GM18498 (cell line): ENCODE results near the gene CSGALNACT2.
"Not testable (repeated sequence)": the region's sequence is repeated elsewhere in the genome, so short reads cannot be mapped to it uniquely, and the experiment has no call there.

Experiments
- ATAC-seq: cut with Tn5 transposase; IDR thresholded peaks from one replicate; pipeline ENCODE4 v1.9.1; 2021; ENCODE audit warnings: mild to moderate bottlenecking, moderate library complexity; ENCODE audit not compliant: unreplicated experiment

The CSGALNACT2 gene, protein sequence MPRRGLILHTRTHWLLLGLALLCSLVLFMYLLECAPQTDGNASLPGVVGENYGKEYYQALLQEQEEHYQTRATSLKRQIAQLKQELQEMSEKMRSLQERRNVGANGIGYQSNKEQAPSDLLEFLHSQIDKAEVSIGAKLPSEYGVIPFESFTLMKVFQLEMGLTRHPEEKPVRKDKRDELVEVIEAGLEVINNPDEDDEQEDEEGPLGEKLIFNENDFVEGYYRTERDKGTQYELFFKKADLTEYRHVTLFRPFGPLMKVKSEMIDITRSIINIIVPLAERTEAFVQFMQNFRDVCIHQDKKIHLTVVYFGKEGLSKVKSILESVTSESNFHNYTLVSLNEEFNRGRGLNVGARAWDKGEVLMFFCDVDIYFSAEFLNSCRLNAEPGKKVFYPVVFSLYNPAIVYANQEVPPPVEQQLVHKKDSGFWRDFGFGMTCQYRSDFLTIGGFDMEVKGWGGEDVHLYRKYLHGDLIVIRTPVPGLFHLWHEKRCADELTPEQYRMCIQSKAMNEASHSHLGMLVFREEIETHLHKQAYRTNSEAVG

DNA sequence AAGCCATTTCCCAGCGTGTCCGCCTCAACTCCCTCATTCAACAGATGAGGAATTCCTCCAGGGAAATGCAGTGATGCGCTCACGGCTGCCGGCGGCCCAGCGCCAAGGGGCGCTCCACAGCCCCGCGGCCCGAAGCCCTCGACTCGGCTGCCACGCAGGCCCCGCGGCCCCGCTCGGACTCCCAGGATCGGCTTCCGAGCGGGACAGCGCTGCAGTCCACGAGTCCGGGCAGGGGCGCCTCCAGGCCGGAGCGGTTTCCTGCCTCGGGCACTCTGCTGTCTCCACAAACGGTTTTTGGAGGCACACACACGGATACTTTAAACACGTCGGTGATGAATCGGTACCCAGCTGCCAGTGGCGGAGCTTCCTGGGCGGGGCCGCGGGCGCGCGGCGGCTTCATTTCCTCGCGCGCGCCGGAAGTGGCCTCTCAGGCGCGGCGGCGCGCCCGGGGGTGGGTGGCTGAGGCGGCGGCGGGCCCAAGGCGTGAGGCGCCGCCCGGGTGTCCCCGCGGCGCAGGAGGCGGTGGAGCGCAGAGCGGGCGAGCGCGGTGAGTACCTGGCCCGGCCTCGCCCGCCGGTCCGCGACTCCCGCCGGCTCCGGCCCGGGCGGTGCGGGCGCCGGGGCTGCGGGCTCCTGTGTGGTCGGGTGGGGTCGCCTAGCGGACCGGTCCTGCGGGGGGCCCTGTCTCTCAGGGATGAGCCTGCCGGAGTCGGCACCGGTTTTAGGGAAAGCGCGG is at the start of gene CSGALNACT2:
TSS of gene CSGALNACT2 (plus strand) at position 425 of the 736 bp plus-strand sequence. CDS start 16,705 bp downstream, outside the sequence.
- ATAC-seq: peak; percentile 76

DNA sequence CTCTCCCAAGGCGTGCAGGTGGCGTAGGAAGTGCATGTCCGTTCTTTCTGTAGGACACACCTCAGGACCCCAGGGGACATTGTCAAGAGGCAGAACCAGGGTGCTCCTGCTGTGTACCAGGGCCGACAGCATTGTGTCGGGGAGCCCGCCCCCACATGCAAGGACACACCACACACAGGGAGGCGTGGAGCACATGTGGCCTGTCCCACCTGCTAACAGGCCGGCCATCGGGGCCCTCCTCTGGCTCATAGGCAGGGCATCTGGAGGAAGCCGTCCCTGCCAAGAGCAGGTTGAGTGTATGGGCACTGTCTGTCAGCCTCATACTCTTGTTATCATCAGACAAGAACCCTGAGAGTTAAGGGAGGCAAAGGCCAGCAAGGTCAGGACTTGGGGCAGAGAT is 48.7 kb upstream of the CSGALNACT2 start:
- ATAC-seq: no peak

DNA sequence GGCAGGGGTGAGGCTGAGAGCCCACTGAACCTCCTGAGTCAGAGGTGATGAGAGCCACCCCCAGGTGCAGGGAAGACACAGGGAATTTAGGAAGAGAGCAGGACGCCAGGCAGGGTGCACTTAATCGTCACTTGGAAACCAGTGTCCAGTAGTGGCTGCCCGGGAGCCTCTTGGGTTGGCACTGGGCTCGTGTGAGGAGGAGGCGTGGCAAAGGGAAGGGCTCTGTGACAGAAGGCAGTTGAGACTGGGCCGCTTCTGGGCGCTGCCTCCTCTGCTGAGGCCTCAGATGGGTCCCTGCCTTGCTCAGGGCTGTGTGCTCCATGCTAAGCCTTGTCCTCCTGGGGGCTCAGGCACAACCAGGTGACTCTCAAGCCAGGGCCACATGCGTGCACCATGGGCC is 48.1 kb upstream of the CSGALNACT2 start:
- ATAC-seq: no peak

DNA sequence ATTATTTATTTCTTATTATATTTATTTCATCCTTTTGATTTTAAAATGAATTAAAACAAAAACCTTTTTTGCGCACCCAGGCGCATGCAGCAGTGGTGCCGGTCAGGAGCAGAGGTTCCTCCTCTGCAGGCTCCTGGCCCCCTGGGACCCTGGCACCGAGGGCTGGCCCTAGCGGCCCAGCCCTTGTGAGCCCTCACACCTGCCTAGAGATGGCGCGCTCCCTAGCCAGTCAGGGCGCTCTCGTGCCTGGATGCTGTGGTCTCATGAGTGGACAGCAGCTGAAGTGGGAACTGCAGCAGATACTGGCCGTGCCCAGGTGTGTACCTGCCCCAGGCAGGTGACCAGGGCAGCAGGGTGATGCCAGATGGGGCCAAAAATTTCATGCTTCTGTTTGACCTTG is 47.6 kb upstream of the CSGALNACT2 start:
- no peak for ATAC-seq

DNA sequence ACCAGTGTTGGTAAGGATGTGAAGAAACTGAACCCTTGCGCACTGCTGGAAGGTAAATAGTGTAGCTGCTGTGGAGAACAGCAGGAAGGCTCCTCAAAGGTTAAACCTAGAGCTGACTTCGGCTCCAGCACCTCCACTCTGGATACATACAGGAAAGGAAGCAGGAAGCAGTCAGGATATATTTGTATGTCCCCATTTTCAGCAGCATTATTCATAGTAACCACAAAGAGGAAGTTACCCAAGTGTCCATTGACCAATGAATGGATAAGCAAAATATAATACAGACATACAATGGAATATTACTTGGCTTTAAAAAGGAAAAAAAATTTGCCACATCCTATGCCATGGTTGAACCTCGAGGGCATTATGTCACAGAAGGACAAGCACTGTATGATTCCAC is 46.4 kb upstream of the CSGALNACT2 start:
- no peak for ATAC-seq

DNA sequence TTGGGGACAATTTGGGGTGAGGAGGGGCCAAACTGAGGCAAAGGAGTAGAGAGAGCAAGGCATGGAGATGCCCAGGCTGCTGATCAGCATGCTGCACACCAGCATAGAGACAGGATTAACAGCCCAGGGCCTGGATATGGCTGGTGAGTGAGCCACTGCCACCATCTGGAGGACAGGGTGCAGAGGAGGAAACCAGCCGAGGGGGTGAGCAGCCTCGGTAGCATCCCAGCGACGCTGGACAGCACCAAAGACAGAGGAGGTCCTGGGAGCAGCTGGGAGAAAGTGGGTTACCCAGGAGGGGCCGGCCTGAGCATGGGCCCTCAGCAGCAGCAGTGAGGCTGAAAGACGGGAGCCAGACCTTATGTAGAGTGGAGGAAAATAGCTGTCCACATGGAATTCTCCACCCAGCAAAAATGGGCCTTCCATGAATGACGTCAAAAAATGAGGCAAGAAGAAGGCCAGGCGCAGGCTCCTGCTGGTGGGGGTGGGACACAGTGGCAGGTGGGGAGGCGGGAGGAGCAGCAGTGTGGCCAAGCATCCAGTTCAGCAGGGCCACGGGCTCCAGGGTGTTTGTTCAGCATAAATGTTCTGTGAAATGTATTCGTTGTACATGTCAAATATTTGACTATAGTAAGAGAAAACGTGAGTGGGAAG is 44.7 kb upstream of the CSGALNACT2 start:
- no peak for ATAC-seq

DNA sequence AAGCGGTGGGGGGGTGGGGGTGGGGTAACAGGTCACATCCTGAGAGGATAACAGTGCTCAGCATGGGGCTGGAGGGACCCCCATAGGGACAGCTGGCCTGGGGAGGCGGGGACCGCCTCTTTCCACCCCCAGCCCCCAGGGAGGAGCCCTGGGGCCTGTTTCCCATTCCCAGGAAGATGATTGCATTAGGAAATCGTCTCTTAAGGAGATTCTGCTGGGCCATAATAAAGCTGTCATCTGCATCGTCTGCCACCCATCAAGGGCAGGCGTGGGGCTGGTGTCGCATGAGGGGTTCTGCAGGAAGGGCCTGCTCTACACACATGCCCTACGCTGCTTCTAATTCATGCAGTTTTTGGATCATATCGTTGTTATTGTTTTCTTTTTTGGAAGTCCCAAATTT is 44.2 kb upstream of the CSGALNACT2 start:
- no peak for ATAC-seq

DNA sequence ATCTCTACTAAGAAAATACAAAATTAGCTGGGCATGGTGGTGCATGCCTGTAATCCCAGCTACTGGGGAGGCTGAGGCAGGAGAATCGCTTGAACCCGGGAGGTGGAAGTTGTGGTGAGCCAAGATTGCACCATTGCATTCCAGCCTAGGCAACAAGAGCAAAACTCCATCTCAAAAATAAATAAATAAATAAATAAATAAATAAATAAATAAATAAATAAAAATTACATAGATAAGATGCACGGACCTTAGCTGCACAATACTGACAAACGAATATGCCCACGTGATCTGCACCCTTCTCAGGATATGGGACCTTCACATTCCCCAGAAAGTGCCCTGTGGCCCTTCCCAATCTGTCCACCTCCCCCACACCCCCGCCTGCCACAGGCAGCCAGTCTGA is 38.9 kb upstream of the CSGALNACT2 start:
- not testable (repeated sequence) for ATAC-seq

DNA sequence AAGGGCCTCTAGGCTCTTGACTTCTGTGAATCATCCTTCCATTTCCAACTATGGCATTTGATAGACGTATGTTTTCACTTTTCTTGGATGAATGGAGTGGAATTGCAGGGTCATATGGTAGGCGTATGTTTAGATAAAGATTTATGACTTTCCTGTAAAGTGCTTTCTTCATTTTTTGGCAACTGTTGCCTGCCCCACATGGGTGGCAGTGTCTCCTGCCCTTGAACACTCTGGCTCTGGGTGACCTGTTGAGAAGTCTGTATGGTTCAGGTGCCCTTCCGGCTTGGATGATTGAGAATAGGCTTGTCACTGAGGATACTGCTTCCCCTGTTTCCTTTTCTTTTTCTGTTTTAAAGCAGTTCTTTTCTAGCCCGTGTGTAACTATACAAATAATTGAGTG is 38.3 kb upstream of the CSGALNACT2 start:
- no peak for ATAC-seq

DNA sequence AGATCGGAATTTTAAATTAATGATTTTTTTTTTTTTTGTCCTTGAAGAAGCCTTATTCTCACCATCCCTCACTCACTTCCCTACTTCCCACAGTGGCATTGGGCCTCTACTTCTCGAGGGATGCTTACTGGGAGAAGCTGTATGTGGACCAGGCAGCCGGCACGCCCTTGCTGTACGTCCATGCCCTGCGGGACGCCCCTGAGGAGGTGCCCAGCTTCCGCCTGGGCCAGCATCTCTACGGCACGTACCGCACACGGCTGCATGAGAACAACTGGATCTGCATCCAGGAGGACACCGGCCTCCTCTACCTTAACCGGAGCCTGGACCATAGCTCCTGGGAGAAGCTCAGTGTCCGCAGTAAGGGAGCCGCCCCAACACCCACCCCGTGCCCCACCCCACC is 37.9 kb upstream of the CSGALNACT2 start:
- no peak for ATAC-seq

DNA sequence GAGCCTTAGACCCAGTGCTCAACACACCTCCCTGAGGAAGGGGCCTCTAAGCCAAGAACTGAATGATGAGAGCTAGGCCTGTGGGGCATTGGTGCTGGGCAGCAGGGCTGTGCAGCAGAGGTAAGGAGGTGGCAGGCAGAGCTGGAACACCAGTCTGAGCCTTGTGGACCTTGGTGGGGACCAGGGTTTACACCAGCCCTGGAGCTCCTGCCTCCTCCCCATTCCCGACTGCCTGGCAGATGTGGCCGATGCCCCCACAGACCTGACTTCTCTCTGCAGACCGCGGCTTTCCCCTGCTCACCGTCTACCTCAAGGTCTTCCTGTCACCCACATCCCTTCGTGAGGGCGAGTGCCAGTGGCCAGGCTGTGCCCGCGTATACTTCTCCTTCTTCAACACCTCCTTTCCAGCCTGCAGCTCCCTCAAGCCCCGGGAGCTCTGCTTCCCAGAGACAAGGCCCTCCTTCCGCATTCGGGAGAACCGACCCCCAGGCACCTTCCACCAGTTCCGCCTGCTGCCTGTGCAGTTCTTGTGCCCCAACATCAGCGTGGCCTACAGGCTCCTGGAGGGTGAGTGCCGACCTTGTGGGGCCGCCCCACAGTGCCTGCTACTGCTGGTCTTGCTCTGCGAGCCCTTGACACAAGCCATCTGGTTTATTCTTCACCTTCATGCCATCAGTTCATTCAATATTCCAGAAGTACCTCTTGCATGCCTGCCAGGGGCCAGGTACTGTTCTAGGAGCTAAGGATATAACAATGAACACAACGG is 36.0 kb upstream of the CSGALNACT2 start:
- ATAC-seq: no peak

DNA sequence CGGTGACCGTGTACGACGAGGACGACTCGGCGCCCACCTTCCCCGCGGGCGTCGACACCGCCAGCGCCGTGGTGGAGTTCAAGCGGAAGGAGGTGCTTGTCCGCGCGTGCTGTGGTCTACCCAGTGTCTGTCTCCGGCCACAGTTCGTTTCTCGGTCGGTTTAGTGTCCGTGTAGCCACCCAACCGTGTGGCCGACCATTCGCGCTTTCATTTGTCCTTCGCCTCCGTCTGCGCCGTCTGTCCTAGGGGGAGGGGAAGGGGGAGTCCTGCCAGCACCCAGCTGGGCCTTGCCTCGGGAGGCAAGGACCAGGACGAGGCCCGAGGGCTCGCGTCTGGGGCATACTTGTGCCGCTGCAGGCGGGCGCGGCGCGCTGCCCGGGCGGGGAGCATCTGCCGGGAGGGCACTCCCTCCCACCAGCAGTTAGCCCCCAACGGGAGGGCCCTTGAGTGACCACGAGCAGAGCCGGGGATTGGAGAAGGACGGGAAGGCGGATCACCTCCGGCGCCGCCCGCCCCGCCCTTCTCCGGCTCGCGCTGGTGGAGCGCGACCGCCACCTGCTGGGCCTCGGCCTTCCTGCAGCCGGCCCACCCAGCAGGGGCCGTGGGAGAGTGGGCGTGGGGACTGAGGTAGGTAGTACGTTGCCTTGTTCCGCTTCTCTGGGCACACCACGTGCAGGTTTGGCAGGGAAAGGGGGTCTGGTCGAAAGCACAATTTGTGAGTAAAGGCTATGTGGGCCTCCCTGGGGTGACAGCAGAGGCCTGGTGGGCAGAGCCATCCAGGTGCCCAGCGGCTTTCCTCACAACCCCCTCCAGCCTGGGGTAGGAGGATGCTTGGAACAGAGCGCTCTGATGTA is 32.9 kb upstream of the CSGALNACT2 start:
- ATAC-seq: peak; percentile 86

DNA sequence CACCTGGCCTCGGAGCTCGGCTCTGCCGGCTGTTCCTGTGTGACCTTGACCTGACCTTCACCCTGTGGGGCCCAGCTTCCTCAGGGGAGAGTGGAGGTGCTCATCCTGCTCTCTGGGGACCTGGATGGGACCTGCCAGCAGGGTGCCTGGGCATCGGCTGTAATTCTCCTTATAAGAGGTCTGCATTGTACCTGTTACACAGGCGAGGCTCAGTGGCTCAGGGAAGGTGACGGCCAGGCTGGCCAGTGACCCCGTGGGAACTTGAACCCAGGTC is 32.4 kb upstream of the CSGALNACT2 start:
- ATAC-seq: no peak

DNA sequence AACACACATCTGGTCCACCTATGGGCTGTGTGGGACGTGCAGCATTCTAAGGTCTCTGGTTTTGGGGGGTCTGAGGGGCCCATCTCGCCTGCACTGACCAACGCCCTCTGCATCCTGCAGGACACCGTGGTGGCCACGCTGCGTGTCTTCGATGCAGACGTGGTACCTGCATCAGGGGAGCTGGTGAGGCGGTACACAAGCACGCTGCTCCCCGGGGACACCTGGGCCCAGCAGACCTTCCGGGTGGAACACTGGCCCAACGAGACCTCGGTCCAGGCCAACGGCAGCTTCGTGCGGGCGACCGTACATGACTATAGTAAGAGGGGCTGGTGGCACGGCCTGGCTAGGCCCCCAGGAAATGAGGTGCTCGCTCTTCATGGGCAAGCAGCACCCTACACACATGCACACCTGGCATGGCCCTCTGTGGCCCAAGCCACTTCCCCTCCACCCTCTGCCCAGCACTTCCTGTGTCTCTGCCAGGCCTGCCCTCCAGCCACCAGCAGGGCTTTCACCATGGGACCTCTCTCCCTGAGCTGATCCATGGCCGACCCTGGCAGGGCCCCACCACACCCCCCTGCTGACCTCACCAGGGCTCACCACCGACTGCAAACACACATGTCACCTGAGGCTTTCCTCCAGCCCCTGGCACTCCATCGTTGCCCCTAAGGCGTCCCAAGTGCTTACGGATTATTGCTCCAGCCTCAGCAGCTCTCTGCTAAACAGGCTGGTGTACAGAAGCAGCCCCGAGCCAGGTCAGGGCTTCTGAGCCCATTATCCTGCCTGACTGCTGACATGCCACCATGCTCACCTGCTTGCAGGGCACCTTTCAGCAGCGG is 31.8 kb upstream of the CSGALNACT2 start:
- ATAC-seq: no peak

DNA sequence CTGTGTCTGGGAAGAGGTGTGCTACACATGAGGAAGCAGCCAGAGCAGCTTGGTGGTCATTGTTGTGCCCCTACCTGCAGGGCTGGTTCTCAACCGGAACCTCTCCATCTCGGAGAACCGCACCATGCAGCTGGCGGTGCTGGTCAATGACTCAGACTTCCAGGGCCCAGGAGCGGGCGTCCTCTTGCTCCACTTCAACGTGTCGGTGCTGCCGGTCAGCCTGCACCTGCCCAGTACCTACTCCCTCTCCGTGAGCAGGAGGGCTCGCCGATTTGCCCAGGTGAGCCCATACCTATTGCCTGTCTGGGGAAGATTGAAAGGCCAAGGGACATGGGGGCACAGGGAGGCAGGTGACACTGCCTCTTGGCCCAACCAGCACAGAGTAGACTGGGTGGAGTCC is 29.3 kb upstream of the CSGALNACT2 start:
- no peak for ATAC-seq

DNA sequence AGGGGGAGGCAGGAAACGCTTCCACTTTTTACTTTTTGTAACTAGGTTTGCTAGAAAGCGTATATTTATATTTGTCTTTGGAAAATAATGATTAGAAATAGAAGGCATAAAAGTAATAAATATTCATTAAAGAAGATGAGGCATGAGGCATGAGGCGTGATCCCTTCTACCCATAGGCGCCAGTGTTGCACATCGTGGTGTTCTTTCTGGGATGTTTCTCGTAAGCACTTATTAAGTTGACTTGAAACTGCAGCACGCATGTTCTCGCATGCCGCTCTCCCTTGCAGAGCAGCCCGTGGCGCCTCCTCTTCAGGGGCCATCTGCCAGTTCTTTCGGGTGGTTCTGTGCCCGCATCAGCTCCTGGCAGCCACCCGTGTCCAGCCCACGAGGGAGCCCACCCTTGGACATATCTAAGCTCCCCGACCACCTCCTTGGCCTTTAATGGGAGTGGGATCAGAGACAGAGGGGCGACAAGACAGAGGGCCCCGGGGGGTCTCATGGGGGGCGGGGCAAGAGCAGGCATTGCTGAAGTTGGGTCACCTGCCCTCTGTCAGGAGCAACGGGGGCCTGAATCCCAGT is 28.5 kb upstream of the CSGALNACT2 start:
- ATAC-seq: no peak

DNA sequence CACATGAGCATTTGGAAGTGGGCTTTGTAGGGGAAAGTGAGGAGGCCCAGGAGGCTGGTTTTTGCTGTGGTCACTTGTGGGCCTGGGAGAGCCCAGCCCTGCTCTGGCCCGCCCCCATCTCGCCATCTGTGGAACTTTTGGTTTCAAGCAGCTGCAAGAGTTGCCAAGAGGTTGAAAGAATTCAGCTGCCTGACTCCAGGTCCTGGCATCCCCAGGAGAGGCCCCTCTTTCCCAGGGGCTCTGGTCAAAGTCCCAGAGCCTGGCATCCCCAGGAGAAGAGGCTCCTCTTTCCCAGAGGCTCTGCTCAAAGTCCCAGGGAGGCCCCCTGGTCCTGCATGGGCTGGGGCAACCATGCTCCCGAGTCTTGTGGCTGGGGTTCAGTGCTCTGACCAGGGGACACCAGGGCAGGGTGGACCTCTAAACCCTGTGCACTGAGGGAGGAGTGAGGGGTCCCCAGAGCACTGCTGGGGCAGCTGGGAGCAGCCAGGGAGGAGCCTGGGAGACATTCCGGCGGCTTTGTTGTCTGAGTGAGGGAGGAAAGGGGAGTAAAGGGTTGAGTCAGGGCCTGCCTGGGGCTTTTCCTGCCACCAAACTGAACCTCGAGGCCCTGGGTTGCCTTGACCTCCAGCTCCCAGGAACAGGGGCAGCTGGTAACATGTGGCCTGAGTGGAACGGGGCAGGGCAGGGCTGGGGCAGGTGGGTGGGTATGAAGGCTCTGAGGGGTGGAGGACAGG is 27.7 kb upstream of the CSGALNACT2 start:
- ATAC-seq: peak; percentile 77

DNA sequence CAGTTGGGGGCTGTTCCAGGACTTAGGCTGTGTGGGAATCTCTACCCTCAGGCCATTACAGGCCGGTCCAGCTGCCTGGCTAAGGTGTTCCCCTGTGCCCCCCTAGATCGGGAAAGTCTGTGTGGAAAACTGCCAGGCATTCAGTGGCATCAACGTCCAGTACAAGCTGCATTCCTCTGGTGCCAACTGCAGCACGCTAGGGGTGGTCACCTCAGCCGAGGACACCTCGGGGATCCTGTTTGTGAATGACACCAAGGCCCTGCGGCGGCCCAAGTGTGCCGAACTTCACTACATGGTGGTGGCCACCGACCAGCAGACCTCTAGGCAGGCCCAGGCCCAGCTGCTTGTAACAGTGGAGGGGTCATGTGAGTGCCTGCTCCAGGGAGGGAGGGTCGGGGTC is 27.1 kb upstream of the CSGALNACT2 start:
- ATAC-seq: no peak
